ENCODE measurements around the gene CAMK1D.

DNA sequence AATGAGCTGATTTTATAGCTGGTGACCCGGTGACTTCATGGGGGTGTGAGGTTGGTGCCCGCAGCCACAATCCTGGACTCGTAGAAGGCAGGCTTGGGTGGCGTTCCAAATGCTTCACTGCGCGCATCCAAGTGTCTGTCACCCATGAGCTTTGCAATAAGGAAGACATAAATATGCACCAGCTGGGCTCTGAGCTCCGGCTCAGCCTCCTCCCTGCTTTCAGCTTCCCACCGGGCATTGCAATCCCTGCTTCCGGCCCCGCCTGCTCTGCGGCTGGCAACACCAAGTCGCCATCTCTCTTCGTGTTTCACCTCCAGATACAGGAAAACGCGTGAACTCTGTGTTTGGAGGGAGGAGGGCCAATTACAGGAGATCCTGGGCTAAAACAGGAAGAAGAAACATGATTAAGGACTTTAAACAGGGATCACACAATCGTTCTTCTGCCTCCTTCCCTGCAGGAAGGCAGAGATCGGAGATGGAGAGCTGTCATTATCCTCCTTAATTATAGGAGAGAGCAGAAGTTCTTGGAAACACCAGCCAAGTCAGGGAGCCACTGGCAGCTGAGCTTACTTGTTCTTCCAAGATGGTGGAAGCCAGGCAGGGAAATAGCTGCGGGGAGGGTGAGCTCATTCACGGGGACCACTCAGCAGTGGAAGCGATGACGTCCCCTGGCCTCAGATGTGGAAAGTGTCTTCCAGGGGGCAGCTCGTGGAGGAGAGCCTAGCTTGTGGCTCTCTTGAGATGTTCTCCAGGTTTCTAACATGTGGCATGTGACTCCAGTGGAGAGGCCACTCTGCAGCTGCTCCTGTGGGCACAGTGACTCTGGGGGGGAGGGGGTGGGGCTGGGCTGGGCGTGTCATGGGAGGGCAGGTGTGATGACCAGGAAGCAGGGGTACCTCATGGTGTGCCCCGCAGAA lies 134.9 kb downstream of the CAMK1D start:
- TF ChIP-seq, protein P1, sequence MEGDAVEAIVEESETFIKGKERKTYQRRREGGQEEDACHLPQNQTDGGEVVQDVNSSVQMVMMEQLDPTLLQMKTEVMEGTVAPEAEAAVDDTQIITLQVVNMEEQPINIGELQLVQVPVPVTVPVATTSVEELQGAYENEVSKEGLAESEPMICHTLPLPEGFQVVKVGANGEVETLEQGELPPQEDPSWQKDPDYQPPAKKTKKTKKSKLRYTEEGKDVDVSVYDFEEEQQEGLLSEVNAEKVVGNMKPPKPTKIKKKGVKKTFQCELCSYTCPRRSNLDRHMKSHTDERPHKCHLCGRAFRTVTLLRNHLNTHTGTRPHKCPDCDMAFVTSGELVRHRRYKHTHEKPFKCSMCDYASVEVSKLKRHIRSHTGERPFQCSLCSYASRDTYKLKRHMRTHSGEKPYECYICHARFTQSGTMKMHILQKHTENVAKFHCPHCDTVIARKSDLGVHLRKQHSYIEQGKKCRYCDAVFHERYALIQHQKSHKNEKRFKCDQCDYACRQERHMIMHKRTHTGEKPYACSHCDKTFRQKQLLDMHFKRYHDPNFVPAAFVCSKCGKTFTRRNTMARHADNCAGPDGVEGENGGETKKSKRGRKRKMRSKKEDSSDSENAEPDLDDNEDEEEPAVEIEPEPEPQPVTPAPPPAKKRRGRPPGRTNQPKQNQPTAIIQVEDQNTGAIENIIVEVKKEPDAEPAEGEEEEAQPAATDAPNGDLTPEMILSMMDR (IDR thresholded peaks at IDR 0.05) = no peak
- TF ChIP-seq FOXP1 (CRISPR knock-in tag; IDR thresholded peaks at IDR 0.05; ENCODE audit: borderline replicate concordance) (no peak), AFF4 (CRISPR knock-in tag; IDR thresholded peaks at IDR 0.05; ENCODE audit: borderline replicate concordance) (no peak), TP53 (CRISPR knock-in tag; IDR thresholded peaks at IDR 0.05) (no peak), NR3C1 (CRISPR knock-in tag; conservative IDR thresholded peaks at IDR 0.05; ENCODE audit: low read depth) (no peak), ZNF423 (CRISPR knock-in tag; IDR thresholded peaks at IDR 0.05) (no peak), HMGXB4 (CRISPR knock-in tag; IDR thresholded peaks at IDR 0.05) (no peak)

All from WTC11 (cell line).